ENCODE results near the gene KCNQ1. TPM values are rescaled to one million over a fixed set of nuclear protein-coding genes. Genes with fewer than 3 reads are reported as not detected.

KCNQ1 gene
- polyA plus RNA-seq, 1 donor from 2014 or later, result not detected

DNA sequence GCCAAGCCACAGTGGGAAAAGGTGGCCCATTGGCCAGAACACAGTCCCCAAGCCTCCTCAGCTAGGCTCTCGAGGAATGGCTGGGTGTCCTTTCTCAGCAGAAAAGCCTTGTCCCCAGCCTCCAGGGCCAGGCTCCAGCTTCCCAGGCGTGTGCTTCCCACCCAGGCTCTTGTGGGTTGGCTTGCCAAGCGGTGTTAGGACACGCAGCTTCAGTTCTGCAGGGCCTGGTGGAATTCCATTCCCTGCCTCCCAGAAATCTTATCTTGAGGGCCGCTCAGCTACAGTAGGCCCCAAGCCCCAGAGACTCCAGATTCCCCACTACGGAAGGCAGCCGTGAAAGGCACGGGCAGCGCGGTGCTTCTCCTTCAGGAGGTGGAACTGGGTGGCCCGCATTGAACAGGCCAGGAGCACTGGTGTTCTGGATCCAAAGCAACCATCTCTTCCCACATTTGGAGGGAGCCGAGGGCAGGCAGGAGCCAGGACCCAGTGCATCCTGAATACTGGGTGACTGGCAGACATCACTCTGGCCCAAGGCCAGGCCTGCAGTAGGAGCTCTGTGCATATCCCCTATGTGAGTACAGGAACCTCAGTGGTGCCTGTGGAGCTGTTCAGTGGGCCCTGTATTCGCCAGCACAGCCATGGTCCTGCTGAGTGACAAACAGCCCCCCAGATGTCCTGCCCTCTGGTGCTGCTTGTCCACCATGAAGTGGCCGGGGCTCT lies 271.7 kb downstream of the KCNQ1 start:
- Histone ChIP-seq H3K36me3 (ENCODE audit: insufficient read depth, low read length) (no peaks in the 10 kb centered on the region), H3K9me2 (ENCODE audit: insufficient read depth, low read length) (no peaks in the 10 kb centered on the region), H3K4me3 (ENCODE audit: low read length) (no peak overlapping the region), H3K27me3 (ENCODE audit: insufficient read depth, low read depth, low read length) (peaks cover 42% of the 10 kb centered on the region), H3K9me3 (ENCODE audit: low read length) (no peaks in the 10 kb centered on the region), H3K9ac (ENCODE audit: low read length) (no peak overlapping the region), H2AFZ (ENCODE audit: low read depth, low read length) (no peak overlapping the region), H4K20me1 (ENCODE audit: insufficient read depth) (no peaks in the 10 kb centered on the region), H3F3A (ENCODE audit: insufficient read depth, low read length, poor library complexity, severe bottlenecking) (no peaks in the 10 kb centered on the region), H3K27ac (ENCODE audit: low read length) (no peak overlapping the region), H3K79me2 (replicated peaks; ENCODE audit: insufficient read depth, low read length) (no peaks in the 10 kb centered on the region), H3K4me2 (ENCODE audit: low read length) (no peak overlapping the region)
- no peak for TF ChIP-seq EP300 (conservative IDR thresholded peaks at IDR 0.05; ENCODE audit: poor library complexity, severe bottlenecking)
- TF ChIP-seq, protein P1, sequence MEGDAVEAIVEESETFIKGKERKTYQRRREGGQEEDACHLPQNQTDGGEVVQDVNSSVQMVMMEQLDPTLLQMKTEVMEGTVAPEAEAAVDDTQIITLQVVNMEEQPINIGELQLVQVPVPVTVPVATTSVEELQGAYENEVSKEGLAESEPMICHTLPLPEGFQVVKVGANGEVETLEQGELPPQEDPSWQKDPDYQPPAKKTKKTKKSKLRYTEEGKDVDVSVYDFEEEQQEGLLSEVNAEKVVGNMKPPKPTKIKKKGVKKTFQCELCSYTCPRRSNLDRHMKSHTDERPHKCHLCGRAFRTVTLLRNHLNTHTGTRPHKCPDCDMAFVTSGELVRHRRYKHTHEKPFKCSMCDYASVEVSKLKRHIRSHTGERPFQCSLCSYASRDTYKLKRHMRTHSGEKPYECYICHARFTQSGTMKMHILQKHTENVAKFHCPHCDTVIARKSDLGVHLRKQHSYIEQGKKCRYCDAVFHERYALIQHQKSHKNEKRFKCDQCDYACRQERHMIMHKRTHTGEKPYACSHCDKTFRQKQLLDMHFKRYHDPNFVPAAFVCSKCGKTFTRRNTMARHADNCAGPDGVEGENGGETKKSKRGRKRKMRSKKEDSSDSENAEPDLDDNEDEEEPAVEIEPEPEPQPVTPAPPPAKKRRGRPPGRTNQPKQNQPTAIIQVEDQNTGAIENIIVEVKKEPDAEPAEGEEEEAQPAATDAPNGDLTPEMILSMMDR (IDR thresholded peaks at IDR 0.05; ENCODE audit: poor library complexity, severe bottlenecking), result no peak
- TF ChIP-seq REST (IDR thresholded peaks at IDR 0.05; ENCODE audit: borderline replicate concordance), result no peak
- TF ChIP-seq POLR2AphosphoS5 (IDR thresholded peaks at IDR 0.05), result no peak
- TF ChIP-seq RAD21 (conservative IDR thresholded peaks at IDR 0.05), result no peak
- no peak for TF ChIP-seq TAF1 (IDR thresholded peaks at IDR 0.05; ENCODE audit: low read depth)
- TF ChIP-seq EZH2 (IDR thresholded peaks at IDR 0.05; ENCODE audit: borderline replicate concordance, insufficient read depth, low read length, poor library complexity, severe bottlenecking), result no peak
- no peak for TF ChIP-seq MXI1 (conservative IDR thresholded peaks at IDR 0.05; ENCODE audit: poor library complexity, severe bottlenecking)
- TF ChIP-seq SMC3 (conservative IDR thresholded peaks at IDR 0.05; ENCODE audit: poor library complexity), result no peak

- Histone ChIP-seq H3K27ac (ENCODE audit: low read length) (no peak overlapping the region), H3K9me3 (ENCODE audit: low read length) (no peaks in the 10 kb centered on the region), H3K79me2 (replicated peaks; ENCODE audit: insufficient read depth, low read length) (no peaks in the 10 kb centered on the region), H4K20me1 (ENCODE audit: insufficient read depth) (no peaks in the 10 kb centered on the region), H2AFZ (ENCODE audit: low read depth, low read length) (no peak overlapping the region), H3K9me2 (ENCODE audit: insufficient read depth, low read length) (no peaks in the 10 kb centered on the region), H3K27me3 (ENCODE audit: insufficient read depth, low read depth, low read length) (peaks cover 50% of the 10 kb centered on the region), H3K9ac (ENCODE audit: low read length) (no peak overlapping the region), H3K36me3 (ENCODE audit: insufficient read depth, low read length) (no peaks in the 10 kb centered on the region), H3K4me2 (ENCODE audit: low read length) (no peak overlapping the region), H3K4me3 (ENCODE audit: low read length) (no peak overlapping the region), H3F3A (ENCODE audit: insufficient read depth, low read length, poor library complexity, severe bottlenecking) (no peaks in the 10 kb centered on the region)
- TF ChIP-seq, protein P1 (IDR thresholded peaks at IDR 0.05; ENCODE audit: poor library complexity, severe bottlenecking), result no peak
- TF ChIP-seq MXI1 (conservative IDR thresholded peaks at IDR 0.05; ENCODE audit: poor library complexity, severe bottlenecking) (no peak), RAD21 (conservative IDR thresholded peaks at IDR 0.05) (no peak), EZH2 (IDR thresholded peaks at IDR 0.05; ENCODE audit: borderline replicate concordance, insufficient read depth, low read length, poor library complexity, severe bottlenecking) (no peak), REST (IDR thresholded peaks at IDR 0.05; ENCODE audit: borderline replicate concordance) (no peak), SMC3 (conservative IDR thresholded peaks at IDR 0.05; ENCODE audit: poor library complexity) (no peak), POLR2AphosphoS5 (IDR thresholded peaks at IDR 0.05) (no peak), TAF1 (IDR thresholded peaks at IDR 0.05; ENCODE audit: low read depth) (no peak), EP300 (conservative IDR thresholded peaks at IDR 0.05; ENCODE audit: poor library complexity, severe bottlenecking) (no peak)
Measured at GRCh38 chr11:2717561-2718325, 272.9 kb downstream of the KCNQ1 start.

Data from neural cell (in vitro differentiated cells).